ENCODE results near the gene HES5.

DNA sequence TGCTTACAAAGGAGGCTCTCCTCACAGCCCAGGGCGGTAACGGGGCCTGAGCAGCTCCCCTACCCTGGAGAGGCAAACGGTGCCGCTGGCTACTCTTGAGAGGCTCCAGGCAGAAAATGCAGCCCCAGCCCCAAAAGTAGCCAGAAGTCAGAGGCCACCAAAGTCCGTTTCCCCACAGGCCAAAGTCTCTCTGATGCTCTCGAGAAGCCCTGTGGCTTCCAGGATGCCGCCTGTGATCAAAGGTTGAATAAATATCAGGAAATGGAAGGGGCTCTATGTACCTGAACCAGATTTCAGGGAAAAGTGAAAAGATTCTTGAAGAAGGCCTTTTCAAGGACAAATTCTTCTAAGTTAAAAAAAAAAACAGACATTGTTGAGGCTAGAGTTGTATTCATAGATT, 7.8 kb downstream of the HES5 start:
- TF ChIP-seq, protein P1, sequence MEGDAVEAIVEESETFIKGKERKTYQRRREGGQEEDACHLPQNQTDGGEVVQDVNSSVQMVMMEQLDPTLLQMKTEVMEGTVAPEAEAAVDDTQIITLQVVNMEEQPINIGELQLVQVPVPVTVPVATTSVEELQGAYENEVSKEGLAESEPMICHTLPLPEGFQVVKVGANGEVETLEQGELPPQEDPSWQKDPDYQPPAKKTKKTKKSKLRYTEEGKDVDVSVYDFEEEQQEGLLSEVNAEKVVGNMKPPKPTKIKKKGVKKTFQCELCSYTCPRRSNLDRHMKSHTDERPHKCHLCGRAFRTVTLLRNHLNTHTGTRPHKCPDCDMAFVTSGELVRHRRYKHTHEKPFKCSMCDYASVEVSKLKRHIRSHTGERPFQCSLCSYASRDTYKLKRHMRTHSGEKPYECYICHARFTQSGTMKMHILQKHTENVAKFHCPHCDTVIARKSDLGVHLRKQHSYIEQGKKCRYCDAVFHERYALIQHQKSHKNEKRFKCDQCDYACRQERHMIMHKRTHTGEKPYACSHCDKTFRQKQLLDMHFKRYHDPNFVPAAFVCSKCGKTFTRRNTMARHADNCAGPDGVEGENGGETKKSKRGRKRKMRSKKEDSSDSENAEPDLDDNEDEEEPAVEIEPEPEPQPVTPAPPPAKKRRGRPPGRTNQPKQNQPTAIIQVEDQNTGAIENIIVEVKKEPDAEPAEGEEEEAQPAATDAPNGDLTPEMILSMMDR (conservative IDR thresholded peaks at IDR 0.05; ENCODE audit: low read length) = no peak
- no peak for TF ChIP-seq EZH2phosphoT487 (IDR thresholded peaks at IDR 0.05; ENCODE audit: borderline replicate concordance, low read depth, low read length)
